HG03139 (cell line): ENCODE data around the gene RBM15B.
"Not testable (repeated sequence)": the region's sequence is repeated elsewhere in the genome, so short reads cannot be mapped to it uniquely, and the experiment has no call there.

Experiments
- ATAC-seq: cut with Tn5 transposase; IDR thresholded peaks from one replicate; pipeline ENCODE4 v1.9.1; 2021; ENCODE audit not compliant: unreplicated experiment

RBM15B gene

GRCh38 chr3:51391075-51391565 is at the start of gene RBM15B:
TSS of gene RBM15B (plus strand) at chr3:51391285. CDS start at chr3:51391400, 115 bp downstream.
- peak; percentile 85 for ATAC-seq

GRCh38 chr3:51343918-51344687 is 47.0 kb upstream of the RBM15B start:
- ATAC-seq: no peak

DNA sequence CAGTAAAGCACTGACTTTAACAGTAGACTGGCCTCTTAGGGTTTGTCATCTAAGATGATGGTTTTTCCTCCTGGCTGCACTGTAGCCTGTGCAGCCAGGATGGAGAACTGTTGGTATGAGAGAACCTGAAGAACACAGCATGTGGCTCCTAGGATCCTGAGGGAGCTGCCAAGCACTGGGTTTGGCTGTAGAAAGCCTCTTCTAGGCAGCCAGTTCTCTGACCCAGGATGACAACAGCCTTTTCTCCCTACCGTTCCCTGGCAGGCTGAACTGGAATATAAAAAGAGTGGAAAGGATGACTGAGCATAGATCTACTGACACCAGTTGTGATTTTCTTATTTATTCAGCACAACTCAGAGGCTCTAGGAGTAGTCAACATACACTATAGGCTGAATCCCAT is 40.3 kb upstream of the RBM15B start:
- ATAC-seq: no peak

DNA sequence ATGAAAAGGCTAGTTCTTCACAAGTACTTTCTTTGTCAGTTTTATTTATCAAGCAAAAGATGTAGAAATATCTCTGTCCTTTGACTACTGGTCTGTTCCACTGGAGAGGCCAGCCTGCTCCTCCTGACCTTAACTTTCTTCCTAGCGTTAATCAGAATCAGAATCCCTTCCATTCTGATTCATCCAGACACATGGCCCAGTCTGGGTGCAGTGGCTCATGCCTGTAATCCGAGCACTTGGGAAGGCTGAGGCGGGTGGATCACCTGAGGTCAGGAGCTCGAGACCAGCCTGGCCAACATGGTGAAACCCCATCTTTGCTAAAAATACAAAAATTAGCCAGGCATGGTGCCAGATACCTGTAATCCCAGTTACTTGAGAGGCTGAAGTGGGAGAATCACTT is 38.0 kb upstream of the RBM15B start:
- no peak for ATAC-seq

DNA sequence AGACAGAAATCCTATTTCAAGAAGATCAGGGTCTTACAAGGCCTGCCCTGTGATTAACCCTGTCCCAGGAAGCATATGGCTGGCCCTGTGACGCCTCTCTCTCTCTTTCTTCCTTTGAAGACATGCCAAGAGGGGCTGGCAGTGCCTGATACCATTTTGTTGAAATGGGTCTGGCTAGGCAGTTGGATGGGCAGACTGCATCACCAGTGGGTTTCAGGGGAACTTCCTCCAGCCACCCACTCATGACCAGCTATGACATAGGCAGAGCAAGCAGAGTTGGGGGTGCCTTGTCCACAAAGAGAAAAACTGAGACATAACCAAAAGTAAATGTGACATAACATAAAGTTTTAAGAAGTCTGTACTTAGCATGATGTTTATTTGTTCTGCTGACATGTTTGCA is 37.4 kb upstream of the RBM15B start:
- no peak for ATAC-seq

- no peak for ATAC-seq
Measured at GRCh38 chr3:51354172-51354571, 36.9 kb upstream of the RBM15B start.

GRCh38 chr3:51354731-51355615 is 36.1 kb upstream of the RBM15B start:
- no peak for ATAC-seq

DNA sequence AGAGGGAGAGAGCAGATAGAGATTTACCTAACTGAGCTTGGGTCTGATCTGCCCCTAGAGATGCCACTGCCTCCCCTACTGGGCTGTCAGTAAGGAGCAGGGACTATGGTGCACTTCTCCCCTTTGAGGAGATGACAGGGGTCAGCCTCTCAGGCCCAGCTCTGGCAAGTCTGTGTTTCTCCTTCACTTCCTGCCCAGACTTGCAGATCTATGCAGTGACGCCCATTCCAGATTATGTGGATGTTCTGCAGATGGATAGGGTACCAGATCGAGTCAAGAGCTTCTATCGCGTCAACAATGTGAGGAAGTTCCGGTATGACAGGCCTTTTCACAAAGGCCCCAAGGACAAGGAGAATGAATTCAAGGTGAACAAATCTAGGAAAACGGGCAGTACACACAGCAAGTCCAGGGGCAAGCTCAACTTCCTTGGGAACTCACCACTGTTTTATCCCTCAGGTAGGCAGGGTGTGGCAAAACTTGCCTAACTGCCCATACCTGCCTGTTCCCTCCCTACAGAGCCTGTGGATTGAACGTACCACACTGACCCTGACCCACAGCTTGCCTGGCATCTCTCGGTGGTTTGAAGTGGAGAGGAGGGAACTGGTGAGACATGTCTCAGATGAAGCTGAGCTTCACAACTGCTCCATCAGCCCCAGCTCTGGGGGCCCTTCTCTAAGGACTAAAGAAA is 35.0 kb upstream of the RBM15B start:
- ATAC-seq: no peak

DNA sequence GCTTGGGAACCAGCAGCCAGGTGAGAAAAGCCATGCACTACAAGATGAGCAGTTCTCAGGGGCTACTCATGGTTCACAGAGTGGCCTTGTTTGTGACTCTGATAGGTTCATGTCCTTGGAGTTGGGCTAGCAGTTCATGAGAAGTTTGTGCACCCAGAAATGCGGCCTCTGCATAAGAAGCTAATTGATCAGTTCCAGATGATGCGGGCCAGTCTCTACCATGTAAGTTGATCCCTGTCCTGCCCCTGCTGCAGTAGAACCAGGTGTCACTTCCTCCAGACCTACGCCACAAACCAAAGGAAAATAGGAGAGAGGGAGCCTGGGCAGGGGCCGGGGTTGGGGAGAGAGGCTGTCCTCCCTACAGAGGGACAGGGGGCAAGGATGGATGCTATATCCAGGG is 33.2 kb upstream of the RBM15B start:
- ATAC-seq: no peak

DNA sequence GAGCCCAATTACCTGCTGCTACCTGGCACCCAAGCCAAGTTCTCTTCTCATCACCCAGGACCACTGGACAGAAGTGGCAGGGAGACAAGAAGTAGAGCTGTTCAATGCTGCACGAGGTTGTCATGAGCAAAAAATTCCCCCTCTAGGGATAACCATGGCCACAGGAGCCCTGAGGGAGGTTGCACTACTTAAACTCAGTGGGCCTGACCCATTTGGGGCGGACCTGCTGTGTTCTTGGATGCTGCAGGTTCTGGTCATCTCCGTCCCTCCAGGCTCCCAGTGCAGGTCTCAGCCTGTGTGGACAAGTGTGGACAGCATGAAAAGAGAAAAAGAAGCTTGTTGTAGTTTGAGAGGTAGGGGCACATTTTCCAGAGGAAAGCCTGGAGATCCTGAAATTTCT is 32.1 kb upstream of the RBM15B start:
- no peak for ATAC-seq

DNA sequence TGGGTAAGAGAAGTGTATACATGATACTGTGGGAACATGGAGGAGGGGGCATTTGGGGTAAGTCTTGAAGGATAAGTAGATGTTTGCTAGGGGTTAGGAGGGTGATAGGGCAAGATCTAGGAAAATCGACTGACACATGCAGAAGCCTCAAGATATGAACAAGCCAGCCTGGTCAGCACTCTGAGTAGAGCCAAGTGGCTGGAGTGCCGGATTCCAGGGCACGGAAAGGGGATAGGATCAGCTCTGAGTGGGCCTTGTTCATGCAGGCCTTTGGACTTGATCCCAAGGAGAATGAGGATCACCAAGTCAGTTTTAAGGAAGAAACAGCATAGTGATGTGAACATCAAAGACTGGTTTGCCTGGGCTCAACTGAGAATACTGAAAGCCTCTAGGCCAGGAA is 30.3 kb upstream of the RBM15B start:
- no peak for ATAC-seq

DNA sequence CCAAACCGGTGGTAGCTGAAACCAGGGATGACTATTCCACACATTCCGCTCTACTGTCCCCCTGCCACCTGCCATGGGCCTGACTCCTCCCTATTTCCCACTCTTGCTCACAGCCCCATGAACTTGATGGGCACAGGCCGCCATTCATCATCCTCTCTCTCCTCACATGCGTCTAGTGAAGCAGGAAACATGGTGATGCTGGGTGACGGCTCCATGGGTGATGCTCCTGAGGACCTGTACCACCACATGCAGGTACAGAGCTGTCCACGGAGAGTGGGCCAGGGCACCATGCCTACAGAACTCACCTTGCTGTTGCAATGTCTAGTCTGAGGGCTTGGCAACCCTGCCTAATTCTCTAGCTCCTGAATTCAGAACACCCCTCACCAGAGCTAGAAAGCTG is 29.3 kb upstream of the RBM15B start:
- no peak for ATAC-seq

GRCh38 chr3:51362476-51362875 is 28.6 kb upstream of the RBM15B start:
- no peak for ATAC-seq

DNA sequence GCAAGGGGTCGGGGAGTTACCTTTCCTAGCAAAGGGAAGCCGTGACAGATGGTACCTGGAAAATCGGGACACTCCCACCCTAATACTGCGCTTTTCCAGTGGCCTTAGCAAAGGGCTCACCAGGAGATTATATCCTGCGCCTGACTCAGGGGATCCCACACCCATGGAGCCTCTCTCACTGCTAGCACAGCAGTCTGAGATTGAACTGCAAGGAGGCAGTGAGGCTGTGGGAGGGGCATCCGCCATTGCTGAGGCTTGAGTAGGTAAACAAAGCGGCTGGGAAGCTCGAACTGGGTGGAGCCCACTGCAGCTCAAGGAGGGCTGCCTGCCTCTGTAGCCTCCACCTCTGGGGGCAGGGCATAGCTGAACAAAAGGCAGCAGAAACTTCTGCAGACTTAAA is 22.8 kb upstream of the RBM15B start:
- not testable (repeated sequence) for ATAC-seq

DNA sequence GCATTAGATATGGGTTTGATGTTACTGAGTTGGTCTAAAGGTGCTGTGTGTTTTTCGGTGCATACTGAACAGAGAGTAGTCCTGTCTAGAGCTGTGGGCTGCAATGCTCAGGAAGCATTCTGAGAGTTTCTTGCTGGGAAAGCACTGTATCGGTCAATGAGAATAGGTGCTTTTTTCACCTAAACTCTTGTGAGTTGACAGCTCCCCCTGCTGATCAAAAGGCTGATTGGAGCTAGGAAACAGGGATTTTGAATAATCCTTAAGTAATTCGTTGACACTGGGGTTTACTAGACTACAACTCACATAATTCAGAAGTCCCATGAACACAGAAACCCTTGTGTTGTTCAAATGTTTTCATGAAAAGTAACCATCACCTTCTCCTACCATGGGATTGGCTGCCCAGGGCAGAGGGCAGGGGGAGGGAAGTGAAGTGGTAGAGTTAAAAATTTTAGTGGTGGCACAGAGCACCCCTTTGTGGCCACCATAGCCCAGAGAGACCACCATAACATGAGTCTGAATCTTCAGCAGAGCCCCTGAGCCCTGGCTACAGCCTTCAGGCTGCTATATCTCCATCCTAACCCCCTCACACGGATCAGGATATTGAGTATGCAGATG is 19.0 kb upstream of the RBM15B start:
- ATAC-seq: no peak

- ATAC-seq: no peak
Measured at GRCh38 chr3:51373658-51374421, 17.2 kb upstream of the RBM15B start.

- ATAC-seq: no peak
Measured at GRCh38 chr3:51374456-51374855, 16.6 kb upstream of the RBM15B start.

- no peak for ATAC-seq
Measured at GRCh38 chr3:51375136-51375535, 15.9 kb upstream of the RBM15B start.

- no peak for ATAC-seq
Measured at GRCh38 chr3:51375571-51375970, 15.5 kb upstream of the RBM15B start.

GRCh38 chr3:51378065-51378464 is 13.0 kb upstream of the RBM15B start:
- ATAC-seq: no peak
